ENCODE measurements around the gene ALDH5A1.
"Not testable (repeated sequence)": the region's sequence is repeated elsewhere in the genome, so short reads cannot be mapped to it uniquely, and the experiment has no call there.

Gene ALDH5A1

GRCh38 chr6:24484657-24485323, 10.0 kb upstream of the ALDH5A1 start:
- DNase-seq (ENCODE audit: low read depth in 1 of 2, low spot score in 1 of 2): no peak

GRCh38 chr6:24486065-24486464, 8.7 kb upstream of the ALDH5A1 start:
- DNase-seq (ENCODE audit: low read depth in 1 of 2, low spot score in 1 of 2): no peak

DNA sequence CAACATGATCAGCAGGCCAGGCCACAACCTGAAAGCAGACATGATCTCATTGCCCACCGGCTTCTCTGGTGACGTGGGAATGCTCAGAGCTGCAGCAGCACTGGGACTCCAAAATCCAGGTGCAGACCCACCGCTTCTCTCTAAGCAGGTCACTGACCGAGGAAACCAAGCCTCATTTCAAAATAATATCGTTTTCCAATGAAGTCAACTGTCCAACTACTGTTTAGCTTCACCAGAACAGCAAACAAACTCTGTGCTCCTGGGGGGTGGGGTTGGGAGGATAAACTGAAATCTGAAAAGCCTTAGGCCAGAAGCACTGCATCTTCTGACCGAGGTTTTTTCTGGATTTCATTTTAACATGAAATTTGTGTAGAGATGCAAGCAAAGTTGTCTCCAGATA, 5.3 kb upstream of the ALDH5A1 start, which contains the start of gene GPLD1:
Gene GPLD1, minus strand, starts transcription at position 109 of the 400 bp plus-strand sequence. Its CDS starts 67 bp downstream, at position 42.
- DNase-seq (ENCODE audit: low read depth in 1 of 2, low spot score in 1 of 2): no peak

GRCh38 chr6:24489881-24490280, 4.9 kb upstream of the ALDH5A1 start:
- DNase-seq (ENCODE audit: low read depth in 1 of 2, low spot score in 1 of 2): no peak

DNA sequence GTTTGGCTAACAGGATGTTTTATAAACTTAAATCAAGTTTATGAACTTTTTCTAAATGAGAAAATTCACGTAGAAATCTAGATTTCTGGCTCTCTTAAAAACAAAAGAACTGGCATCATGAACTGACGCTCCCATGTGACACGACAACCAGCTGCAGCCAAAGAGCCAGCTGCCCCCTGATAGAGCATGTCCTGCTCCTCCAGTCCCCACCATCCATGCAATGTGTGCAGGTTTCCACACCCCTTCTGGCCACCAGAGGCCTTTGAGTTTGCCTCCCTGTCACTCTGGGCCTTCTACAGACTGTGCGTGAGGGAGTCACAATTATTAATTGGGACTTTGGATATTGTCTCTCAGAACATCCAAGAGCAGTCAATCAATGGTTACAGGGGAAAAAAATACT, 3.8 kb upstream of the ALDH5A1 start:
- no peak for DNase-seq (ENCODE audit: low read depth in 1 of 2, low spot score in 1 of 2)

DNA sequence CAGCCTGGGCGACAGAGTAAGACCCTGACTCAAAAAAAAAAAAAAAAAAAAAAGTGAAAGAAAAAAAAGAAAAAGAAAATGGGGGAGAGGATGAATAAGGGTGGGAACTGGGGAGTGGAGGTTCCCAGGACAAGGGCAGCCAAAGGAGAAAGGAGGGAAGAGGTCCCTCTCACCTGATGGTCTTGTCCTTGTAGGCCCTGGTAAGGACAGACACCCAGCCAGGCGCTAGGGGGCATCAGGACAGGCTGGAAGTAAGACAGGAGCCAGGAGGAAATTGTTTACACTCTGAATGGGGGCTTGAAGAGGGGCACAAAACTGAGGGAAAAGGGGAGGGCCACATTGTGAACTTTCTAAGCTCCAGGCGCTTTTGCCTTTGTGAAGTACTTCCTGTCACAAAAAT, 2.3 kb upstream of the ALDH5A1 start:
- no peak for DNase-seq (ENCODE audit: low read depth in 1 of 2, low spot score in 1 of 2)

DNA sequence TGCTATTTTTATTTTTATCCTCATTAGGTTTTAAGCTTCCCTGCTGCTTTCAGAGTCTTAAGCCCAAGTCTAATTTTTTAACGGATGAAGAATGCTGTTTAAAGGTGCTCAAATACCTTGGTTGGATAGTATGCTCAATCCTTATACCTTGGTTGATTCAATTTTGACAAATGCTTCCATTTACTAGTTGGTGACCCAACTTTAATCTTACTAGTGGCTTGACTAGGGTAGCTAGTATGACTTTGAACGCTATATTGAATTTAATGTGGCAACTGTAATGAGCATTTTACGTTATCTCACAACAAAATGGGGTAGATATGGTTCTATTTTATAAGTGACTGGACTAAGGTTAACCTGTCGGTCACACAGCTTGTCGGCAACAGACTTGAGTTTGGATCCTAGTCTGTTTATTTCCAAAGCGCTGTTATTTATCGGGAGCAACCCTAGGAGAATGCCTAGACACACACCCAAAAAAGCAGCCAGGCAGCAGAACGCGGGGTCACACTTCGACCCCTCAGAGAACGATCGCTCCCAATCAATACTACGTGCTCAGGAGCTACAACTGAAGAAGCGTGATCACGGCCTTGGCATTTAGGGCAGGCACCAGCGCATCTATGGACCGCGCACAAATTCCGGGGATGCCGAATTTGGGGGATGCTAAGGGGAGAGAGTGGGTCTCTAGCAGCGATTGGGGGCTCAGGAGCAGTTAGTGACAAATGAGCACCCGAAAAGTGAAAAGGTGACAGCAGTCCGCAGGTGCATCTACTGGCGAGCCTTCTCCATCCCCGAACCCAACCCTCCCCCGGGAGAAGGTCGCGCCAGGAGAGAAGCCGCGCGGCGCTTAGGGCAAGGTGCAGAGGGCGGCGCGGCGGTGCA, 586 bp upstream of the ALDH5A1 start:
- no peak for DNase-seq (ENCODE audit: low read depth in 1 of 2, low spot score in 1 of 2)

GRCh38 chr6:24497254-24497970, 2.6 kb downstream of the ALDH5A1 start:
- DNase-seq (ENCODE audit: low read depth in 1 of 2, low spot score in 1 of 2): no peak

GRCh38 chr6:24500683-24501082, 5.9 kb downstream of the ALDH5A1 start:
- no peak for DNase-seq (ENCODE audit: low read depth in 1 of 2, low spot score in 1 of 2)

DNA sequence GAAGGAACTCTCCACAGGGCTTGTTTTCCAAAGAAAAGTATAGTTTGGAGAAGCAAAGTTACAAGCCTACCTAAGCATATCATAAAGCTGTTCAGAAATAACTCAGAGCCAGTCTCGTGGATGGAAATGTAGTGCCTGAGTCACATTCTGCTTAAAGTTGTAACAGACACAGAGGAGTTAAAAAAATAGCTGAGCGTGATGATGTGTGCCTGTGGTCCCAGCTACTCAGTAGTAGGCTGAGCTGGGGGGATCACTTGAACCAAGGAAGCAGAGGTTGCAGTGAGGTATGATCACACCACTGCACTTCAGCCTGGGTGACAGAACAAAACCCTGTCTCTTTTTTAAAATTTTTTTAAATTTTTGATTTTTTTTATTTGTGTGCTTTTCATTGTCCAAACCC, 6.6 kb downstream of the ALDH5A1 start:
- no peak for DNase-seq (ENCODE audit: low read depth in 1 of 2, low spot score in 1 of 2)

DNA sequence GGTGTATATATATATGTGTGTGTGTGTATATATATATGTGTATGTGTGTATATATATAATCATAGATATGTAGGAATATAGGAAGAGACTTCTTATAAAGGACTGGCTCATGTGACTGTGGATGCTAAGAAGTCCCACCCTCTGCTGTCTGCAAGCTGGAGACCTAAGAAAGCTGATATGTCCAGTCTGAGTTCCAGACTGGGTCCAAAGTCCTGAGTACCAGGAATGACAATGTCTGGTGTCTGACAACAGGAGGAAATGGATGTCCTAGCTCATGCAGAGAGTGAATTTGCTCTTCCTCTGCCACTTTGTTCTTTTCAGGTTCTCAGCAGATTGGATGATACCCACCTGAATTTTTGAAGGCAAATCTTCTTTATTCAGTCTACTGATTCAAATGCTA, 7.1 kb downstream of the ALDH5A1 start:
- DNase-seq (ENCODE audit: low read depth in 1 of 2, low spot score in 1 of 2): no peak

DNA sequence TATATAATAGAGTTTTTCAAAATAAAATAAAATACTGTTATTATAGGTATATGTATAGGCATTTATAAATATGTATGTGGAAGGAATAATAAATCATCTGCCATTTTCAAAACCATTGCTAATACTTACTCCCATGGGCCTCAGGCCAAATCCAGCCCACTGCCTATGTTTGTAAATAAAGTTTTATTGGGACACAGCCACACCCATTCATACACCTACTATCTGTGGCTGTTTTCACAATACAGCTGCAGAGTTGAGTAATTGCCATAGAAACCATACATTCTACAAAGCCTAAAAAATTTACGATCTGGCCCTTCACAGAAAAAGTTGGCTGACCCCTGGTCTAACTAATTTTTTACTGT, 9.5 kb downstream of the ALDH5A1 start:
- DNase-seq (ENCODE audit: low read depth in 1 of 2, low spot score in 1 of 2): no peak

DNA sequence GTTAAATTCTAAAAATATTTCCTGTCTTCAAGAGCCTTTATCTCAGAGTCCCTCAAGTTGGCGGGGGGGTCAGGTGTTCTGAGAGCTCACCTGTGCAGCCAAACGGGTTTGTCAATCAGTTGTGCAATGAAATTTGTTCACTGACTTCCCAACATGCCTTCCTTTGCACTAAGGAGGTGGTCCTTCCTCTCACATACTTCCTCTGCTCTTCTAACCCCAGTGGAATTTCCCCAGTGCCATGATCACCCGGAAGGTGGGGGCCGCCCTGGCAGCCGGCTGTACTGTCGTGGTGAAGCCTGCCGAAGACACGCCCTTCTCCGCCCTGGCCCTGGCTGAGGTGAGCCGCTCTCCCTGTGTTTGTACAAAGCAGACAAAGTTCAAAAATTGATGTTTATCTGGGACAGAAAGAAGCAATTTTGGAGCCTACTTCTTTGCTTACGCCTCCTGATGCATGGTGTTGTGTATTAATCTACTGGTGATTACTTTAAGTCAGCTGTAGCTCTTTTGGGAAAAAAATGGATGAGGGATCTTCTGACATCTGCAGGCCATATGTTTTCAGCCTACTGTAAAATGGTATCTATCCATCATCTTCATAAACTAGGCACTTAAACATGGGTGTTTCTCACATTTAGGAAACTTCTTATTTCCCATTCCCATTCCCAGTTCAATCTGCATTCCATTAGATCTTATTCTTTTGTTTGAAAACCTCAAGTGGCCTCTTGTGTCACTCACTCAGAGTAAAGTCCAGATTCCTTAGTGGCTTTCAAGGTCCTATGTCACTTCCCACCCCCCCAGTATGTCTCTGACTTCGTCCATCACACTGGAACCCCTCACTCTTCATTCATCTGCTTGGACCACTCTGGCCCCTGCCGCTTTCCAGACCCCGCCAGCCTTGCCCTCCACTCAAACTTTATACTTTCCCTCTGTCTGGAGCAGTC, 10.1 kb downstream of the ALDH5A1 start:
- DNase-seq (ENCODE audit: low read depth in 1 of 2, low spot score in 1 of 2): no peak

DNA sequence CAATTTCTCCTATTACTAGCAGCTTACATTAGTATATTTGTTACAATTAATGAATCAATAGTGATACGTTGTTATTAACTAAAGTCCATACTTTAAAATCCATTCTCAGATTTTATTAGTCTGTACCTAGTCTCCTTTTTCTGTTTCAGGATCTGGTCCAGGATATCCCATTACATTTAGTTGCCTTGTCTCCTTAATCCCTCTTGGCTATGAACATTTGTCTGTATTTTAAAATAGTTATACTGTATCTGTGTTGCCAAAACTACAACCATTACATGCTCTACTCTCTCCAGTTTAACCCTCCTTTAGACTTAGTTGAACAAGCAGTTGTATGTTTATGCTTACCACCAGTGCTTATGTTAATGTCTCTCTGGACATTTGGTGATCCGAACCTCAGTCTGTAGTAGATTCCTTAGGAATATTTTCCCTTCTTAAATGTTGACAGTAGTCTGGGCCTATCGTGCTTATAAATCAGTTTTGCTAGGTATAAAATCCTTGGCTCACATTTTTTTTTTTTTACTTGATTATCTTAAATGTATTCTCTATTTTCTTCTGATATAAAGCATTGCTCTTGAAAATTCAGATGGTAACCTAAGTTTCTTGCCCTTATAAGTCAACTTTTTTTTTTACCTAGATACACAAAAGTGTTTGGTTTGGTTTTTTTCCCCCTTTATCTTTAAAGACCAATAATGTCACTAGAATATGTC, 12.2 kb downstream of the ALDH5A1 start:
- no peak for DNase-seq (ENCODE audit: low read depth in 1 of 2, low spot score in 1 of 2)

DNA sequence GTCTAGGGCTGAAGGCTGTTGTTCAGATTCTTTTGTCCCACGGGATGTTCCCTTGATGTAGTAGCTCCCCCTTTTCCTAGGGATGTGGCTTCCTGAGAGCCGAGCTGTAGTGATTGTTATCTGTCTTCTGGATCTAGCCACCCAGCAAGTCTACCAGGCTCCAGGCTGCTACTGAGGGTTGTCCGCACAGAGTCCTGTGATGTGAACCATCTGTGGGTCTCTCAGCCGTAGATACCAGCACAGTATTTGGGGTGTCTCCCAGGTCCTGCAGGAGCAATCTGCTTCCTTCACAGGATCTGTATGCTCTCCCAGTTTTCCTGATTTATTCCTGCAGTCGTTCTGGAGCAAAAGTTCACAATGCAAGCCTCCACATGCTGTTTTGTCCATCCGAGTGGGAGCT, 17.2 kb downstream of the ALDH5A1 start:
- not testable (repeated sequence) for DNase-seq (ENCODE audit: low read depth in 1 of 2, low spot score in 1 of 2)

DNA sequence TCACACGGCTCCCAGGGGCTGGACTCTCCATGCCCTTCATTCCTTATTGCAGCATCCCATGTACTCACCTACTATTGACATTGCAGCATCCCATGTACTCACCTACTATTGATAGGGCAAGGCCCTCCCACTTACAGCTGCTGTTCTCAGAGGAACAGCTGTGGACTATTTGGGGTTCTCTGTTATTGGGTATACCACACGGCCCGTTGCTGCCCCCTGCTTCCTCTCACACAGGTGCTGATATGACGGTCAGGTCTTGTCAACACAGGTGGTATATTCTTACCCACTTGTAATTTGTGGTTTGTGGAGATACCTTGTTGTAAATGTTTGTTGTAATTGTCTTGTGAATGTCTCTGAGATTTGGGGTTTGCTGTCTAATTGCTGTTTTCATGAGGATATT, 18.8 kb downstream of the ALDH5A1 start:
- no peak for DNase-seq (ENCODE audit: low read depth in 1 of 2, low spot score in 1 of 2)

- no peak for DNase-seq (ENCODE audit: low read depth in 1 of 2, low spot score in 1 of 2)
Observed at GRCh38 chr6:24517659-24518543, 23.1 kb downstream of the ALDH5A1 start.

DNA sequence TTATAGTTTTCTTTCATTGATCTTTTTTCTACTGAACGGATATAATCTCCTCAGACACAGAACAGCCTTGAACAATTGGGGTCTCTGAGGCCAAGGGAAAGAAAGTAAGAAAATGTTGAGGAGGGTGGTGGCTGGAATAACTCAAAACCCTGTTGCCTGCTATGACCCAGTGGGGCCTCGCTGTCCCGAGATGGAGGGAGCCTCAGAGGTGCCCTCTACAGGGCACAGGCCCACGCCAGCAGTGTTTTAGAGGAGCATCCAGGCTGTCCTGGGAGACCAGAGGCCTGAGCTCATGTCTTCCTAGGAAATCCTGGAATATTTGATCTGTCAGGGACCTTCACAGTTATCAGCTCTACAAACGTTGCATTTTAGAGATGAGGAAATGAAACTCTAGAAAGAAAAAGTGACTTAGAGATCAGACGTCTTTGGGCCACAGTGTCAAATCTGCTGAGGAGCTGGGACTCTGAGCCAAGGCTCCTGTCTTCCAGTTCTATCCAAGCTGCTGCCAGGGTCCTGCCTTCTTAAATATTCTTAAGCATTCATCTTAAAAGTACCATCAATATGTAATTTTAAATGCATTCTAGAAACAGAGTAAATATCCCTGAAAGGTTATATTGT, 26.3 kb downstream of the ALDH5A1 start:
- peak in 1 of 2 donors; percentile 1 for DNase-seq (ENCODE audit: low read depth in 1 of 2, low spot score in 1 of 2)

Measured in activated T-helper 1 cell treated with anti-CD3 and anti-CD28 coated beads, Interleukin-2, amount 50 U/mL, for 16 hours (primary cell).